Astrocyte (in vitro differentiated cells and primary cell): ENCODE results near the gene RBM17. TPM values are rescaled to one million over a fixed set of nuclear protein-coding genes. Genes with fewer than 3 reads are reported as not detected.

Experiments used
- DNase-seq: peaks from one replicate; pipeline ENCODE4 v3.0.0-alpha.2; 2010; ENCODE audit warnings: low read depth
- FAIRE-seq: peaks from 2 replicates; lab custom pipeline; 2011; peaks lifted over from hg19 to GRCh38; lab: Jason Lieb, UNC
- H2AFZ ChIP-seq: 2 replicates; pipeline ENCODE4 v1.6.0; 2012; ENCODE audit warnings: low read depth, low read length, inconsistent platforms
- H3K27ac ChIP-seq: 2 replicates; pipeline ENCODE4 v1.5.1; 2011; ENCODE audit warnings: low read depth, low read length, inconsistent platforms
- H3K27me3 ChIP-seq: 2 replicates; pipeline ENCODE4 v1.6.0; 2011; ENCODE audit warnings: low read length, inconsistent platforms; ENCODE audit not compliant: insufficient read depth
- H3K36me3 ChIP-seq: 2 replicates; pipeline ENCODE4 v1.5.1; 2011; ENCODE audit warnings: low read length, inconsistent platforms; ENCODE audit not compliant: insufficient read depth
- H3K4me1 ChIP-seq: 2 replicates; pipeline ENCODE4 v1.5.1; 2011; ENCODE audit warnings: low read length, inconsistent platforms; ENCODE audit not compliant: insufficient read depth
- H3K4me2 ChIP-seq: 2 replicates; pipeline ENCODE4 v1.6.0; 2012; ENCODE audit warnings: low read length, inconsistent platforms
- H3K4me3 ChIP-seq: 2 replicates; pipeline ENCODE4 v1.5.1; 2011; ENCODE audit warnings: low read depth, mild to moderate bottlenecking, low read length, inconsistent platforms; ENCODE audit not compliant: insufficient read depth
- H3K79me2 ChIP-seq: 2 replicates; pipeline ENCODE4 v1.6.0; 2012; ENCODE audit warnings: mild to moderate bottlenecking, low read length, inconsistent platforms; ENCODE audit not compliant: insufficient read depth
- H3K9ac ChIP-seq: 2 replicates; pipeline ENCODE4 v1.6.0; 2012; ENCODE audit warnings: mild to moderate bottlenecking, low read length, inconsistent platforms
- H3K9me3 ChIP-seq: 2 replicates; pipeline ENCODE4 v1.5.1; 2012; ENCODE audit warnings: low read depth, mild to moderate bottlenecking, low read length, inconsistent platforms; ENCODE audit not compliant: insufficient read depth
- H4K20me1 ChIP-seq: 2 replicates; pipeline ENCODE4 v1.6.0; 2012; ENCODE audit warnings: low read length, inconsistent platforms; ENCODE audit not compliant: insufficient read depth
- H3K27ac Mint-ChIP-seq: one replicate; pipeline ENCODE4 v1.8.0; 2021; ENCODE audit warnings: mild to moderate bottlenecking, mixed read lengths; ENCODE audit not compliant: unreplicated experiment
- H3K27me3 Mint-ChIP-seq: one replicate; pipeline ENCODE4 v1.8.0; 2021; ENCODE audit warnings: low read depth, mixed read lengths; ENCODE audit not compliant: unreplicated experiment
- H3K36me3 Mint-ChIP-seq: one replicate; pipeline ENCODE4 v1.8.0; 2021; ENCODE audit warnings: low read depth, mixed read lengths; ENCODE audit not compliant: unreplicated experiment
- H3K4me1 Mint-ChIP-seq: one replicate; pipeline ENCODE4 v1.8.0; 2021; ENCODE audit warnings: low read depth, mixed read lengths; ENCODE audit not compliant: unreplicated experiment
- H3K4me3 Mint-ChIP-seq: one replicate; pipeline ENCODE4 v1.8.0; 2021; ENCODE audit warnings: mild to moderate bottlenecking, moderate library complexity, mixed read lengths; ENCODE audit not compliant: unreplicated experiment
- H3K9me3 Mint-ChIP-seq: one replicate; pipeline ENCODE4 v1.8.0; 2021; ENCODE audit warnings: mild to moderate bottlenecking, mixed read lengths; ENCODE audit not compliant: unreplicated experiment
- EZH2 ChIP-seq: IDR thresholded peaks from 2 replicates; pipeline ENCODE4 v1.6.1; 2012; ENCODE audit warnings: mild to moderate bottlenecking, low read length, inconsistent platforms; ENCODE audit not compliant: insufficient read depth
- total RNA-seq: library from RNA; stranded (reverse); gene quantifications from 2 replicates; pipeline ENCODE4 v1.2.1, GENCODE V29; 2021
- TF ChIP-seq, protein P1 (sequence below): IDR thresholded peaks from 2 replicates; pipeline ENCODE4 v1.5.1; 2011; ENCODE audit warnings: low read depth, mild to moderate bottlenecking, inconsistent platforms, low read length, moderate library complexity; ENCODE audit not compliant: insufficient read depth

Gene RBM17
- total RNA-seq, 1 donor from 2014 or later = 71.3 TPM

DNA sequence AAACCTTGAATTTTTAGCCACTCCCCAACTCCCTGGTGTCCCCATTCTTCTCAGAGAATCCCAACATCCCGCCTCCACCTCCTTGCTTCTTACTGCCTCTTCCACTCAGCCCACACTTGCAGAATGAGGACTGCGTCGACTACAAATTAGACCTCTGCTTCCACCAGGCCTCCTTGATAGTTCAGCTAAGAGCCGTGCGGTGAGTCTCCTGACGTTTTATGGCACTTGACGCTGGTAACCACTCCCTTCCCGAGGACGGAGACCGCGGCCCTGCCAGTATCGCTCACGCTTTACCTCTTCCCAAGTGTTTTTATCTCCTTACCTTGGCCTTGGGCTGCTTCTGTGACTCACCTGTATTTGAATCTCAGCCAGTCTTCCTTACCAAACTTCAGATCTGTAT lies 31.1 kb downstream of the RBM17 start:
- TF ChIP-seq EZH2 = no peak
- TF ChIP-seq, protein P1, sequence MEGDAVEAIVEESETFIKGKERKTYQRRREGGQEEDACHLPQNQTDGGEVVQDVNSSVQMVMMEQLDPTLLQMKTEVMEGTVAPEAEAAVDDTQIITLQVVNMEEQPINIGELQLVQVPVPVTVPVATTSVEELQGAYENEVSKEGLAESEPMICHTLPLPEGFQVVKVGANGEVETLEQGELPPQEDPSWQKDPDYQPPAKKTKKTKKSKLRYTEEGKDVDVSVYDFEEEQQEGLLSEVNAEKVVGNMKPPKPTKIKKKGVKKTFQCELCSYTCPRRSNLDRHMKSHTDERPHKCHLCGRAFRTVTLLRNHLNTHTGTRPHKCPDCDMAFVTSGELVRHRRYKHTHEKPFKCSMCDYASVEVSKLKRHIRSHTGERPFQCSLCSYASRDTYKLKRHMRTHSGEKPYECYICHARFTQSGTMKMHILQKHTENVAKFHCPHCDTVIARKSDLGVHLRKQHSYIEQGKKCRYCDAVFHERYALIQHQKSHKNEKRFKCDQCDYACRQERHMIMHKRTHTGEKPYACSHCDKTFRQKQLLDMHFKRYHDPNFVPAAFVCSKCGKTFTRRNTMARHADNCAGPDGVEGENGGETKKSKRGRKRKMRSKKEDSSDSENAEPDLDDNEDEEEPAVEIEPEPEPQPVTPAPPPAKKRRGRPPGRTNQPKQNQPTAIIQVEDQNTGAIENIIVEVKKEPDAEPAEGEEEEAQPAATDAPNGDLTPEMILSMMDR = no peak
- Mint-ChIP-seq H3K4me1 (peaks cover 19% of the 10 kb centered on the region), H3K4me3 (no peak overlapping the region), H3K36me3 (peaks cover 14% of the 10 kb centered on the region), H3K27ac (no peak overlapping the region), H3K27me3 (no peaks in the 10 kb centered on the region), H3K9me3 (no peaks in the 10 kb centered on the region)
- Histone ChIP-seq H3K27me3 (no peaks in the 10 kb centered on the region), H3K4me1 (peaks cover 4% of the 10 kb centered on the region), H3K9ac (no peak overlapping the region), H3K36me3 (peaks cover 10% of the 10 kb centered on the region), H2AFZ (no peak overlapping the region), H3K27ac (no peak overlapping the region), H4K20me1 (no peaks in the 10 kb centered on the region), H3K4me3 (no peak overlapping the region), H3K79me2 (no peaks in the 10 kb centered on the region), H3K9me3 (no peaks in the 10 kb centered on the region), H3K4me2 (no peak overlapping the region)
- no peak for DNase-seq
- FAIRE-seq = no peak

DNA sequence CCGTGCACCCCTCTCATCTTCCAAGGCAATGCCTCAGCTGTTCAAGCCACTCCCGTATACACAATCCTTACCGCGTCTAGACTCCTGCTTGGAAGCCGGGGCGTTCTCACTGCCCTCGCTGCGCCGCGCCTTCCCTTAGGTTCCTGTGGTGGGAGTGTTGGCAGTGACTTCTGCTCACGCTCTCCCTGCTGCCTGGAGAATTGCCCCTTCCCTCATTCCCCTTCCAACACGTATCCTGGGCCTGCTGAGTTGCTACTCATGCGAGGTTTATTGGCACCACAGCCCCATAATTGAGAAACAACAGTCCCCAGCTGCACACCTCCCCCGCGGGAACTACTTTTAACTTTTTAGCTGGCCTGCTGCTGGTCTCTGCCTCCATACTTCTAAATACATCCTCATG lies 31.9 kb downstream of the RBM17 start:
- no peak overlapping the region for H3K4me3 ChIP-seq
- H2AFZ ChIP-seq = no peak overlapping the region
- no peak overlapping the region for H3K4me2 ChIP-seq
- no peaks in the 10 kb centered on the region for H3K79me2 ChIP-seq
- H3K27ac ChIP-seq = no peak overlapping the region
- Mint-ChIP-seq H3K36me3 (peaks cover 14% of the 10 kb centered on the region), H3K27me3 (no peaks in the 10 kb centered on the region), H3K4me3 (no peak overlapping the region), H3K4me1 (peaks cover 16% of the 10 kb centered on the region), H3K27ac (no peak overlapping the region), H3K9me3 (no peaks in the 10 kb centered on the region)
- TF ChIP-seq EZH2 = no peak
- TF ChIP-seq, protein P1 = no peak
- no peak for DNase-seq
- H3K27me3 ChIP-seq = no peaks in the 10 kb centered on the region
- no peaks in the 10 kb centered on the region for H4K20me1 ChIP-seq
- H3K36me3 ChIP-seq = peaks cover 10% of the 10 kb centered on the region
- no peaks in the 10 kb centered on the region for H3K4me1 ChIP-seq
- no peaks in the 10 kb centered on the region for H3K9me3 ChIP-seq
- no peak for FAIRE-seq
- no peak overlapping the region for H3K9ac ChIP-seq

DNA sequence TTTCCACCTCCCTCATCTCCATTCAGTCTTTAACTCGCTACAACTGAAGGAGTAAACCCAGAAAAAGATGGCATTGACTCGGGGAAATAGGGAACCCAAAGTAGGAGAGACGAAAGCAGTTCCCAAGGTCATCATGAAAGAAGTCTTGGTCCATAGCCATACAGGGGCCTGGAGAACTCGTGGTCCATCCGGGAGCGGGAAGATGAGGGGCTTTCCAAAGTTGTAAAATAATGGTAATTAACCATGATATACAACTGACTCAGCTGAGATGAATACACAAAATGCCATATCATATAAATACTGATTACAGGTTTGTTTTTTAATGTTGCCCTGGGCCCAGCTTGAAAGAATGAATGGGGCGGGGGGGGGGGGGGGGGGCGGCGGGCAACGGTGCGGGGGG lies 32.3 kb downstream of the RBM17 start:
- no peak overlapping the region for H3K4me2 ChIP-seq
- H3K4me1 ChIP-seq = no peaks in the 10 kb centered on the region
- H3K9ac ChIP-seq = no peak overlapping the region
- no peak overlapping the region for H2AFZ ChIP-seq
- H3K9me3 Mint-ChIP-seq = no peaks in the 10 kb centered on the region
- H3K9me3 ChIP-seq = no peaks in the 10 kb centered on the region
- no peak overlapping the region for H3K4me3 ChIP-seq
- FAIRE-seq (no peak), DNase-seq (no peak)
- H3K36me3 ChIP-seq = peaks cover 9% of the 10 kb centered on the region
- H3K4me1 Mint-ChIP-seq = peaks cover 17% of the 10 kb centered on the region
- no peak overlapping the region for H3K4me3 Mint-ChIP-seq
- H4K20me1 ChIP-seq = no peaks in the 10 kb centered on the region
- no peak overlapping the region for H3K27ac ChIP-seq
- H3K36me3 Mint-ChIP-seq = peaks cover 14% of the 10 kb centered on the region
- H3K27me3 ChIP-seq = no peaks in the 10 kb centered on the region
- no peaks in the 10 kb centered on the region for H3K79me2 ChIP-seq
- H3K27me3 Mint-ChIP-seq = no peaks in the 10 kb centered on the region
- TF ChIP-seq, protein P1 = no peak
- no peak for TF ChIP-seq EZH2
- H3K27ac Mint-ChIP-seq = no peak overlapping the region
